ENCODE measurements around the gene SERP2. TPM values are rescaled to one million over a fixed set of nuclear protein-coding genes. Genes with fewer than 3 reads are reported as not detected.

The SERP2 gene
- total RNA-seq, 4 donors from 2014 or later: 3.6 to 5.7 (median 4.7) TPM; not detected in 1

- TF ChIP-seq CTCF (IDR thresholded peaks at IDR 0.05) (no peak), POLR2A (IDR thresholded peaks at IDR 0.05) (no peak)
- no peak overlapping the region for H3K27ac ChIP-seq
- no peaks in the 10 kb centered on the region for H3K27me3 ChIP-seq
- no peak overlapping the region for H3K4me3 ChIP-seq (replicated peaks in 1 of 3)
- H3K4me1 ChIP-seq: peaks cover 0 to 7% of the 10 kb centered on the region in 2 donors
- H3K36me3 ChIP-seq: no peaks in the 10 kb centered on the region
- WGBS, 2 donors: 93% methylated on average over 6 of the region's 6 CpGs
- intact Hi-C loops (cut with DNase I): no loop called here
- no peaks in the 10 kb centered on the region for H3K9me3 ChIP-seq
- DNase-seq: no peak
These were observed 43.1 kb downstream of the SERP2 start for GRCh38 chr13:44416744-44417143.

GRCh38 chr13:44417446-44417845 is 43.8 kb downstream of the SERP2 start:
- Histone ChIP-seq H3K27ac (no peak overlapping the region), H3K4me3 (replicated peaks in 1 of 3) (no peak overlapping the region), H3K4me1 (peaks cover 0 to 7% of the 10 kb centered on the region in 2 donors), H3K9me3 (no peaks in the 10 kb centered on the region), H3K27me3 (no peaks in the 10 kb centered on the region), H3K36me3 (no peaks in the 10 kb centered on the region)
- 79 to 87% methylated on average over 8 of the region's 8 CpGs for WGBS, 2 donors
- no peak for DNase-seq
- TF ChIP-seq POLR2A (IDR thresholded peaks at IDR 0.05) (no peak), CTCF (IDR thresholded peaks at IDR 0.05) (no peak)
- intact Hi-C loops (cut with DNase I): no loop called here

- DNase-seq: peak; percentile 40 to 41
- Histone ChIP-seq H3K27me3 (no peaks in the 10 kb centered on the region), H3K4me1 (peaks cover 0 to 7% of the 10 kb centered on the region in 2 donors), H3K36me3 (no peaks in the 10 kb centered on the region), H3K27ac (no peak overlapping the region), H3K4me3 (replicated peaks in 1 of 3) (no peak overlapping the region), H3K9me3 (no peaks in the 10 kb centered on the region)
- 40 to 55% methylated on average over 7 of the region's 7 CpGs for WGBS, 2 donors
- intact Hi-C loops (cut with DNase I): no loop called here
- TF ChIP-seq CTCF (IDR thresholded peaks at IDR 0.05): no peak
- no peak for TF ChIP-seq POLR2A (IDR thresholded peaks at IDR 0.05)
These were observed 44.3 kb downstream of the SERP2 start for GRCh38 chr13:44417876-44418275.

- no peak for DNase-seq
- no peak overlapping the region for H3K4me3 ChIP-seq (replicated peaks in 1 of 3)
- intact Hi-C loops (cut with DNase I): loop anchor here (10.0 kb wide), 1 partner anchor 116 kb away; no protein-coding TSS in a partner anchor
- no peaks in the 10 kb centered on the region for H3K27me3 ChIP-seq
- TF ChIP-seq POLR2A (IDR thresholded peaks at IDR 0.05) (no peak), CTCF (IDR thresholded peaks at IDR 0.05) (no peak)
- 87 to 89% methylated on average over 13 to 15 of the region's 15 CpGs for WGBS, 2 donors
- H3K36me3 ChIP-seq: no peaks in the 10 kb centered on the region
- H3K4me1 ChIP-seq: peaks cover 0 to 14% of the 10 kb centered on the region in 2 donors
- H3K27ac ChIP-seq: no peak overlapping the region
- no peaks in the 10 kb centered on the region for H3K9me3 ChIP-seq
These were observed 47.0 kb downstream of the SERP2 start for GRCh38 chr13:44420376-44421220.

GRCh38 chr13:44421853-44422525 is 48.4 kb downstream of the SERP2 start:
- no peak for TF ChIP-seq POLR2A (IDR thresholded peaks at IDR 0.05)
- no peak for TF ChIP-seq CTCF (IDR thresholded peaks at IDR 0.05)
- H3K4me3 ChIP-seq (replicated peaks in 1 of 3): no peak overlapping the region
- H3K4me1 ChIP-seq: peaks cover 0 to 16% of the 10 kb centered on the region in 2 donors
- 95 to 96% methylated on average over 2 of the region's 2 CpGs for WGBS, 2 donors
- intact Hi-C loops (cut with DNase I): loop anchor here (10.0 kb wide), 1 partner anchor 117 kb away; no protein-coding TSS in a partner anchor
- H3K36me3 ChIP-seq: no peaks in the 10 kb centered on the region
- no peak overlapping the region for H3K27ac ChIP-seq
- no peaks in the 10 kb centered on the region for H3K27me3 ChIP-seq
- H3K9me3 ChIP-seq: no peaks in the 10 kb centered on the region
- no peak for DNase-seq

All from thyroid gland (tissue), 4 donors.